GM21825 (cell line): ENCODE data around the gene PLPPR1.

Experiments used
- ATAC-seq: cut with Tn5 transposase; IDR thresholded peaks from one replicate; pipeline ENCODE4 v1.9.1; 2021; ENCODE audit warnings: mild to moderate bottlenecking, moderate library complexity; ENCODE audit not compliant: unreplicated experiment

Gene PLPPR1

DNA sequence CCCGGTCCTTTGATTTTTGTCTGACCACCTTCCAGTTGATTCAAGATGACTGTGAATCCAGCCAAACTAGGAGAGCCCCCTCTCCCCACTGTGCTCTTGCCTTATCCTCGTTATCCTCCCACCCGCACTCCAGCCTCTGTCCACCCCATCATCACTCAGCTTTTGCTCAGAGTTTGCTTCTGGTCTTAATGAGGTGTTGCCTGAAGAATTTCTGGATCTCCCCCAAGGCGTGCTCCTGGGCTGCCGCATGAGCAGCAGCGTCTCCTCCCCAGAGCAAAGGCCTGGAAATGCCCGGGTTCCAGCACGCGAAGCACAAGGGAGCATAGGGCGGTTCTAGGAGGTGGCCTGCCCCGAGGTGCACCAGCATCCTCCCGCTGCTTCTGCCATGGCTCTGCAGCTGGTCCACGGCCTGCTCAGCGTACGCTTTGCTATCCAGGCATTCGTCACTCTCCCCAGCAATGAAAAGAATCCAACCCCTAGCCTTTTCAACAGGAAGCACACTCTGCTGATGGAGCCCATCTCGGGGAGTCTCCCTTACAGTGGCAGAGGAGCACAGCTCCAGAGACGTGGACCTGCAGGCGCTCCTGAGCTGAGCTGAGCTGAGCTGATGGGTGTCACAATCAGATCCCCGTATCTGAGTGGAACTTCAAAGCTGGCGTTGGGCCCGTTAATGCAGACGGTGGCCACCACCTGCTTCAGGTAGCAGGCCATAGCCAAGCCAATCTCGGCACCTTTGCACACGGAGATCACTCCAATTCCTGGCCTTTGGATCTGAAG lies 305.6 kb downstream of the PLPPR1 start:
- no peak for ATAC-seq

DNA sequence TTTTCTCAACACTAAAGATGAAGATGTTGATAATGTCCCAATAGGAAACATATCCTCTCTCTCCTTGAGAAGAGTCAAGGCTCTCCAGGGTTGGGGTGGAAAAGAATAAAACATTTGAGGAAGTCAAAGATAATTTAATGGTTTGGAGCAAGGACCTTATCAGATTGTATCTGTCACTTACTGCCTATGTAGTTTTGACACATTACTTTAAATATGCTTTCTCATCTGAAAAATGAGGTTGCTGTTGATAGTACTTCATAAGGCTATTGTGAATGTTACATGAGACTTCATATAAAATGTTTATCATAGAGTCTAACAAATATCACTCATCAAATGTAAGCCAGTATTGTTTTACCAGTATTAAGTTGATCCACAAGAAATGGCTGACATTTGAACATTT lies 307.6 kb downstream of the PLPPR1 start:
- ATAC-seq, result no peak

DNA sequence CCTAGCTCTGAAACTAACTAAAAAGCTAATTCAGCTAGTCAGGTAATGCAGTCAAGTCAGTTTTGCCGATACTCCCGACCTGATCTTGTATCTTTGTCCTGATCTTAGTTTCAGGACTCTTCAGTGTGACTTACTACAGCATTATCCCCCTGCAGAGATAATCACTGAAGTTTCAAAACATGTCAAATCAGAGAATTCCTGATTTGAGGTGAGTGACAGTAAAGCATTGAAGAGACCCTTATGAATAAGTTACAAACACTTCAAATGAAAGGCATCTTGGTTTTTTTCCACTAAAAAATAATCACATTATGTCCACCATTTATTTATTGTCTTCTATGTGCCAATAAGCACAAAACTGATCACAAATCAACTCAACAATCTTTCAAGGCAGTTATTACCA lies 308.7 kb downstream of the PLPPR1 start:
- no peak for ATAC-seq

DNA sequence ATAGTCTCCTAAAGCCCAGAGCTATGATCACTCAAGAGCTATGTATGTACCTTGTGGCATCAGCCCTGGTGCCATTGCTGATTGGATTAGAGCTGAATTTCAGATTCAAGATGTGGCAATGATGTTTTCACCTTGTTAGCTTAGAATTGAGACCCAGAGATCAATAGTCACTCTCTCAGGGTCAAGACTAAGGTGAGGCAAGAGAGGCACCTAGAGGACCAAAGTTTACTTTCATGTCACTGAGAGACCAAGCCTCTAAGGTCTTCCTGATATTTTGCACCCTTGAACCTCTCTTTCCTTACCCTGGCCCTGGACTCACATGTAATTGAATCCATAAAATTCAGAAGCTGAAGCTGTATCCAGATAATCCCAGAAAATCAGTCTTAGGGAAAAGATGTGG lies 313.4 kb downstream of the PLPPR1 start:
- ATAC-seq, result no peak

DNA sequence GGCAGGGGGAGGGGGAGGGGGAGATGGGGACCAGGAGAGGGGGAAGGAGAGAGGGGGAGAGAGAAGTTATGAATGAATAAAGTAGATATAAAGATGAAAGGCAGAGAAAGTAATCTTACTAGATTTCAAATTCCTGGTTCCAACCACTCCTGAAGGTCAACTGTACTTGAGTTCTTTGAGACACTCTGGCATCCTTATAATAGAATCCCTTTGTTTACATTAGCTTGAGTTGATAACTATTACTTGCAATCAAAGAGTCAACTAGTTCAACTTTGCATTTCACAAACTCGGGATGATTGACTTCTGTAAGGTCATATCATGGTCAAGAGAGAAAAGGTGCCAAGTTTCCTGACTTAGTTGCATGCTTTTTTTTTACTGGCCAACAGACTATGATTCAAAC lies 314.1 kb downstream of the PLPPR1 start:
- no peak for ATAC-seq

DNA sequence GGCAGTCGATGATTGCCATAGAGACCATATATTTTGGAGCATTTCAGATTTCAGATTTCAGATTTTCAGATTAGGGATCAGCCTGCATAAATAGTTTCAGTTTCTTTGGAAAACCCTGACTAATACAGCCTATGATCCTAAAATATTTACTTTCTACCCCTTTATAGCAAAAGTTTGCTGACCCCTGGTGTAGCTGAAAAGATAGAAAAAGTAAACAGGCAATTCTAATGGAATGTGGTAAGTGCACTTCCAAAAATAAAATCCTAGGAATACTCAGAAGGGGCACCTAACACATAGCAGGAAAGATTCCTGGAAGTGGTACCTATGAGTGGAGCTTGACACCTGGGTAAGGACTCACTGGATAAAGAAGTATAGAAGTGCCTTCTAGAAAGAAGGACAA lies 321.8 kb downstream of the PLPPR1 start:
- no peak for ATAC-seq

DNA sequence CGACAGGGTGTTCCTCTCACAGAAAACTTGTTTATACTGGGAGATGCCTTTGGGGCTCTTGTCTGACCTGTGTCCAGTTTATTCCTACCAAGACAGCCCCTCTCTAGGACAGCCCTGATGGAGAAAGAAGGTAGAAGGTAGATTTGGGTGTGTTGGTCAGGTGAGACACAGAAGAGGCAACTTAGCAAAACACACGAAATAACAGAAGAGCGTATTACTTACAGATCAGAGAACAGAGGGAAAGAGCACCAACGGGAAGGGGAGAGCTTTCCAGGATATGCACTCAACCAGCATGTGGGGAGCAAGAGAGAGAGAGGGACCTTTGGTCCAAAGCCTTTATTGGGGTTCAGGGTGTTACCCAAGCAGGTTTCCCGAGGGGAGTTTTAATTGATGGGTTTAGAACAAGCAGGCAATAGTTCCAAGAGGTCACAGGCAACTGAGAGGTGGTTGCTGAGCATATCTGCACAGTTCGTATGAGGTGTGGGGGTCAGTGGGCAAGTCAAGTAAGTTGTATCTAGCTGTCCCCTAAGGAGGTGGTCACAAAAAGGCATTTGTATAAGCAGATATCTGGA lies 324.5 kb downstream of the PLPPR1 start:
- ATAC-seq, result no peak

DNA sequence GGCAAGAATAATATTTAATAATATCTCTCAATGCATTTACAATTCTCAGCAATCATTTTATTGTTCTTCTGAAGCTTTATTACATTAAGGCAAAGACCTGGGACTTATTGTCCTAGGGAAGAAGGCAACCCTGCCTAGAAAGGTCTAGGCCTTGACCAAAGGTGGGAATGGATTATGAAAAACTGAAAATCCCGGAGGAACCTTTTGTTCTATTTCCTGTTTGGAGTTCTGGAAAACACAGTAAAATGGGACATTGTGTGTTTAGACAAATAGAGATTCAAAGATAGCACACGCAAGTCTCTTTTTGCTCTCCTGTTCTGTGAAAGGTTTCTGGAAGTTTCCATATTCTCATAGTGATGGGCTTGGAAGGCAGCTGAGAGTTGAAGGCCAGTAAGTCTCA lies 325.2 kb downstream of the PLPPR1 start:
- ATAC-seq, result no peak

DNA sequence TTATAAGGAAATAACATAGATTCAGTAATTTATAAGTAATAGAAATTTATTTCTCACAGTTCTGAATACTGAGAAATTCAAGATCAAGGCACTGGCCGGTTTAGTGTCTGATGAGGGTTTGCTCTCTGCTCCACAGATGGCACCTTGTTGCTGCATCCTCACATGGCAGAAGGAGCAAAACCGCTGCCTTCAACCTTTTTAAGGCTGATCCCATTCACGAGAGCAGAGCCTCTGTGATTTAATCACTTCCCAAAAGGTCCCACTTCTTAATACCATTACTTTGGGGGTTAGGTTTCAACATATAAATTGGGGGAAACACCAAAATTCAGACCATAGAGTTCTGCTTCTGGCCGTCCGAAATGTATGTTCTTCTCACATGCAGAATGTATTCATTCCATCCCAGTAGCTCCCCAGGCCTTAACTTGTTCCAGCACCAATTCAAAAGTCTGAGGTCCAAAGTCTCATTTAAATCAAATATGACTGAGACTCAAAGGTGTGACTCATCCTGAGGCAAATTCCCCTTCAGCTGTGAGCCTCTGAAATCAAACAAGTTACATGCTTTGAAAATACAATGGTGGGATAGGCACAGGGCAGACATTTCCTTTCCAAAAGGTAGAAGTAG lies 325.7 kb downstream of the PLPPR1 start:
- no peak for ATAC-seq

DNA sequence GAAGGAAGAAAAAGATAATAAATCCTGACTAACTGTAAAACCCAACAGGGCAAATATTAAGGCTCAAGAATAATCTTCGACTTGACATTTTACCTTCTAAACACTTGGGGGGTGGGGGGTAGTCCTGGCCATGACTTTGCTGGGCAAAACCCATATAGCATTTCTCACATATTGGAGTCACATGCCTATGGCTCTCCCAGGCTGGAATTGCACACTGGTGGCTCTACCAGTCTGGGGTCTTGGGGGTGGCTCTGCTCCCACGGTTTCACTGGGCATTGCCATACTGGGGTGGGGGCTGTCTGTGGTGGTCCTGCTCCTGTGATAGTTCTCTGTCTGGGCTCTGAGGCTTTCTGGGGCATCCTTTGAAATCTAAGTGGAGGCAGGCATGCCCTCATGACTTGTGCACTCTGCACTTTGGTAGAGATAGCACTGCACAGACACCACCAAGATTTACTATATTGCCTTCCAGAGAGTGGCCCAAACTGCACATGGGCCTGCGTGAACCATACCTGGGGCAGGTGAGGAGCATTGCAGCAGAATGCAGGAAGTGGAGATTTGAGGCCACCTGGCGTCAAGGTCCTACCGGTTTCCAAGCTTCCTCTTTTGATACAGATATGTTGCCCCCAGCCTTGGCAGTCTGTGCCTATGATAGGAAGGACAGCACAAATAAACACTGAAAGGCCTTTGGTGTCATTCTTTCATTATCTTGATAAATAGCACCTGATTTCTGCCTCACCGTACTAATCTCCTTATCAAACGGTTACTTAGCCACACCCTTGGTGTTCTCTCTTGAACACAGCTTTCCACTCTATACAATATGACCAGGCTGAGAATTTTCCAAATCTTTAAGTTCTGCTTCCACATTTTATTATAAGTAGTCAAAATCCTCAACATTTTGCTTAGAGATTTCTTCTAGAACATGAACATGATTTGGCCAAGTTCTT lies 326.5 kb downstream of the PLPPR1 start:
- ATAC-seq, result no peak

DNA sequence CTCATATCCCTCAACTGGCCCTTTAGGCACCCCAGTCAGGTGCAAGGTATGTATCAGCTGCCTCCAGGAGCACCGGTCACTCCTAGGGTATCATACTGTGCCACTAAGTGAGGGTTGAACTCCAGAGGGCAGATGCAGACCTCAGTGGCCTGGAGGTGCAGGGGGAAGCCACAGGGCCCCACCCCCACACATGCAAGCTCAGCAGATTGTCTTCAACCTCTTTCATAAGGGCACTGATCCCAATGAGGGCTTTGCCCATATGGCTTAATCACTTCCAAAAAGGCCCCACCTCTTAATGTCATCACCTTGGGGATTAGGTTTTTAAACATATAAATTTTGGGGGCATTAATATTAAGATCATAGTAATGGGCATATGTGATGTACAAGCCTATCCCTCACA lies 328.1 kb downstream of the PLPPR1 start:
- ATAC-seq, result no peak

DNA sequence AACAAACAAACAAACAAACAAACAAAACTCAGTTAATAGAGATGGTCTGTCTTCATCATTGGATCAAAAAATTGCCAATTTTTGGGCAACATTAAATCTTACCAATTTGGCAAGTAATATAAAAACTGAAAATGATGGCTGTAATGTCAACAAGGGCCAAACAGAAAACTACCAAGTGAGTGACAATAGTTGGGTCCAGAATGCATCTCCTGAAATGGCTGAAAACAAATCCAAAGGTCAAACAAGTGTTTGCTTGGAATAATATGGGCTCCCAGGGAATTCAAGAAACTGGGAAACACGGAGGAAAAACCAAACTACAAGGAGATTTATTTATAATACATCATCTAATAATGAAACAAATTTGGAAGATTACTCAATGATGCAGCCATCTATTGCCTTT lies 331.2 kb downstream of the PLPPR1 start:
- no peak for ATAC-seq

DNA sequence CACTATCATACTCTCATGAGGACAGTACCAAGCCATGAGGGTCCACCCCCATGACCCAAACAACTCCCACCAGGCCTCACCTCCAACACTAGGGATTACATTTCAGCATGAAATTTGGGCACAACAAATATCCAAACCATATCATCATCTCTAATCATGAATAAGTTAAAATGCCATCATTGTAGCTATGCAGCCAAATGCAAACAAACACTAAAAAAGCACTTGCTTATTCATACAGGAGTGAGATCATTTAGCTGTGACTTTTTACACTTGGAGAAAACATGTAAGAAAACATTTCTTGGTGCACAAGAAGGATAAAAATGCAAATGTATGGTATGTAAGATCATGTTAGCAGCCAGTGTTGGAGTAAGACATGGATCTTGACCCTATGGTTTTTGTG lies 332.1 kb downstream of the PLPPR1 start:
- ATAC-seq, result no peak

DNA sequence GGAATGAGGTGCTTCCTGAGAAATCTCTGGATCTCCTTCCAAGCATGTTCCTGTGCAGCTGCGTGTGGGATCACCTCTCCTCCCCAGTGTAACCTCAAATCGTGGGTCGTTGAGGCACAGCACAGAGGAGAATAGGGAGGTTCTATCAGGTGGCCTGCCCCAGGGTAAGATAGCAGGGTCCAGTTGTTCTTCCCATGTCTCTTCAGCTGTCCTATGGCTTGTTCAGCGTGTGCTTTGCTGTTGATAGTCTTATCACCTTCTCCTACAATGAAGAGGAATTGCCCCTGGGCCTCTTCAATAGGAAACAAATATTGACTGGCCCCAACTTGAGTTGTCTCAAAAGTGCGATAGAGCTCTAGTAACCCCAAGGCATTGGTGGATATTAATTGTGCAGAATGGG lies 333.9 kb downstream of the PLPPR1 start:
- no peak for ATAC-seq

DNA sequence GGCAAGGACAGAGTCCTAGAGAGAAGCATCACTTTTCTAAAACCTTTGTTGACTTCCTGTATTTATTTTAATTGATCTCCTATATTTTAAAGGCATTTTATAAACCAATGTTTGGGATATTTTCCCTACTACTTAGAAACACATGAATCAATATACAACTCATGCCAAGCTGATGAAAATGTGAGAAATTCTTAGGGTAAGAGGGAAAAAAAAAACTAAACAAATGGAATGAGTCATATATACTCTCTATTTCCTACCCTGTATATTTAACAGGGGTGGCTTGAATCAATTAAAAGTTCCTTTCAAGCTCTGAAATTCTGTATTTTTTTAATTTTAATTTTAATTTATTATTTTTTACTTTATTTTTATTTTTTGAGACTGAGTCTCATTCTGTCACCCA lies 336.7 kb downstream of the PLPPR1 start:
- no peak for ATAC-seq

DNA sequence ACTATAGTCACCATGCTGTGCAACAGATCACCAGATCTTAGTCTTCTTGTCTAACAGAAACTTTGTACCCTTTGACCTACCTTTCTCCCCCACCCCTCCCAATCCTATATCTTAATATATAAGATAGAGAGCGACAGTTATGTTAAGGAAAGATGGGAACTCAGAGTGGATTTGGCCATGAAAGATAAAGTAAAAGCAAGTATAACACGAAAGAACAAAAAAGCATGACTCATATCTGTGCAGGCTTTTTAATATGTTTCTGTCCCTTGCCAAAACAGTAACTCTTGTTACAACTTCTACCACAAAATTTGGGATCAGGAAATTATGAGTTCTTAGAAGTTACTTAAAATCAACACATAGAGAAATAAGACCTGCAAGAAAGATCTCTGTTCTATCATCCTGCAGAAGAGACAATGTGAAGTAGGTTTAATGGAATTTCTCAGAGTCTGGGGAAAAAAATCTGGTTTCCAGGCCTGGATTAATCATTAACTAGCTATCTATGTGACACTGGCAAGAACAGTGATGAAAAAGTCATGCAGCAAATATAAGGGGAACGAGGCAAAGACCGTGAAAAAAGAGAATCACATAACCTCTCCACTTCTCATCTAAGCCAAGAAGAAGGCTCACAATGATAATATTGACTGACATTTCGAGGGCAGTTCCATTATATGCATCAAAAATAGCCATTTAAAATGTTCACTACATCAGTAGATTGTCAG lies 337.7 kb downstream of the PLPPR1 start:
- ATAC-seq, result no peak

DNA sequence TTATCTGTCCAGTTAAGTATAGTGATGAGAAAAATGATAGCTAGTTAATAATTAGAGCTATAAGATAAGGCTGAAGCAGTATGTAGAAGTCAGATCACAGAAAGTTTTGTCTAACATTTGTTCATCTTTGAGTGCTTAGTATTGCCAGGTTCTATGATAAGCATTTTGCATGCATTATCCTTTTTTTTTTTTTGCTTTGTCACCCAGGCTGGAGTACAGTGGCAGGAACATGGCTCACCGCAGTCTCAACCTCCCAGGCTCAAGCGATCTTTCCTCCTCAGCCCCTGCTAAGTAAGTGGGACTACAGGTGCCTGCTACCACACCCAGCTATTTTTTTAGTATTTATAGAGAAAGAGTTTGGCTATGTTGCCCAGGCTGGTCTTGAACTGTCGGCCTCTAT lies 338.8 kb downstream of the PLPPR1 start:
- no peak for ATAC-seq

DNA sequence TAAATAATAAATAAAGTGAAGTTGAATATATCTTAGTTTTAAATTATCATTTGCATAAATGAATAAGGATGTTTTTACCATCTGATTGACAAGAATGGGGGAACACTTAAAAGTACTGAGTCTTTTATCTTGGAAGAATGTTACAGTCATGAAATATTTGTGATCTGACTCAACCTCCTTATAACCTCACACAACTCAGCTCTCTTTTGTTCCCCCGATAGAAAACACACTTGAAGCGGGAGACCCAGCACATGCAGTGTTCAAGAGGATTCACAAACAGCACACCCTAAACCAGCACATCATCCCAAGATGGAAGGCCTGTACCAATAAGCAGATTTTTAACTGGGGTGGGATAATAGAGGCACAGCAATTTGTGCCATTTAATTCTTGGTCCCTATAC lies 340.8 kb downstream of the PLPPR1 start:
- no peak for ATAC-seq

DNA sequence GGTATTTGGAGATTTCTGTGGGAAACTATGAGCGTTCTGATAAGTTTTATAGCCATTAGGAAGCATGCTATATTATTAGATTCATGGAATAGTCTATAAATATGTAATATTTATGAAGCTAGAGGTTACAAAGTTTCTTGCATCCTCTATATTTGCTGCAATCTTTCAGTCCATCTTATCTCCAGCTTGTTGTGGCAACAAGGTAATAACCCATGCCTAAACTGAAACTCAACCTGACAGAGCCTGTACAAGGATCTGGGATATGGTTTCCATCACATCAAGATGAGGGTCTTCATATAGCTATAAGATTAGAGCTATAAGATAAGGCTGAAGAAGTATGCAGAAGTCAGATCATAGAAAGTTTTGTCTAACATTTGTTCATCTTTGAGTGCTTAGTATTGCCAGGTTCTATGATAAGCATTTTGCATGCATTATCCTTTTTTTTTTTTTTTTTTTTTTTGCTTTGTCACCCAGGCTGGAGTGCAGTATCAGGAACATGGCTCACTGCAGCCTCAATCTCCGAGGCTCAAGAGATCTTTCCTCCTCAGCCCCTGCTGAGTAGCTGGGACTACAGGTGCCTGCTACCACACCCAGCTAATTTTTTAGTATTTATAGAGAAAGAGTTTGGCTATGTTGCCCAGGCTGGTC lies 341.5 kb downstream of the PLPPR1 start:
- no peak for ATAC-seq

DNA sequence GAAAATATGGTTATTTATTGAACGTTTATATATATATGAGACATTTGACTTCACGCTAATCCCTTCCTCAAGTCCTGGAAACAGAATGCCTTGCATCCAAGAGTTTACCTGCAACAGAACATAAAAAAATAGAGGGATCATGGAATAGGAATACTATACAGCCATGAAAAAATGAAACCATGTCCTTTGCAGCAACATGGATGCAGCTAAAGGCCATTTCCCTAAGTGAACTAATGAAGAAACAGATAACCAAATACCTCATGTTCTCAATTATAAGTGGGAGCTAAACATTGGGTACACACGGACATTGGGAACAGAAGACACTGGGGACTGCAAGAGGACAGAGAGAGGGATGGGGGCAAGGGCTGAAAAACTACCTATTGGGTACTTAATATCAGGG lies 343.3 kb downstream of the PLPPR1 start:
- no peak for ATAC-seq
